GM23248 (cell line): ENCODE results near the gene TSPEAR. TPM values are rescaled to one million over a fixed set of nuclear protein-coding genes. Genes with fewer than 3 reads are reported as not detected.
"Not testable (repeated sequence)": the region's sequence is repeated elsewhere in the genome, so short reads cannot be mapped to it uniquely, and the experiment has no call there.

Experiments
- DNase-seq: peaks from one replicate; pipeline ENCODE4 v3.0.0-alpha.2; 2015
- H2AFZ ChIP-seq: fragments of 200-600 bp; sonication (generic); 2 replicates; pipeline ENCODE4 v1.6.1; 2016; ENCODE audit warnings: antibody characterized with exemption
- H3F3A ChIP-seq: fragments of 200-600 bp; sonication (generic); 2 replicates; pipeline ENCODE4 v1.6.1; 2016; ENCODE audit warnings: mild to moderate bottlenecking, antibody characterized with exemption, mixed run types; ENCODE audit not compliant: insufficient read depth
- H3K27ac ChIP-seq: fragments of 200-600 bp; sonication (generic); 2 replicates; pipeline ENCODE4 v1.5.1; 2016; ENCODE audit warnings: mild to moderate bottlenecking
- H3K27me3 ChIP-seq: fragments of 200-600 bp; sonication (generic); replicated peaks from 2 replicates; pipeline ENCODE4 v1.6.1; 2016; ENCODE audit warnings: mild to moderate bottlenecking; ENCODE audit not compliant: insufficient read depth
- H3K36me3 ChIP-seq: fragments of 200-600 bp; sonication (generic); 2 replicates; pipeline ENCODE4 v1.6.1; 2016; ENCODE audit warnings: low read depth, mild to moderate bottlenecking
- H3K4me1 ChIP-seq: fragments of 200-600 bp; sonication (generic); 2 replicates; pipeline ENCODE4 v1.6.1; 2016; ENCODE audit warnings: mild to moderate bottlenecking; ENCODE audit not compliant: insufficient read depth
- H3K4me2 ChIP-seq: fragments of 200-600 bp; sonication (generic); one replicate; pipeline ENCODE4 v1.6.1; 2016; ENCODE audit warnings: mild to moderate bottlenecking; ENCODE audit not compliant: unreplicated experiment
- H3K4me3 ChIP-seq: fragments of 200-600 bp; sonication (generic); 2 replicates; pipeline ENCODE4 v1.5.1; 2016; ENCODE audit warnings: mild to moderate bottlenecking
- H3K79me2 ChIP-seq: fragments of 200-600 bp; sonication (generic); 2 replicates; pipeline ENCODE4 v1.6.1; 2016; ENCODE audit warnings: mild to moderate bottlenecking; ENCODE audit not compliant: insufficient read depth
- H3K9ac ChIP-seq: fragments of 200-600 bp; sonication (generic); 2 replicates; pipeline ENCODE4 v1.6.1; 2016; ENCODE audit warnings: mild to moderate bottlenecking
- H3K9me2 ChIP-seq: fragments of 200-600 bp; sonication (generic); 2 replicates; pipeline ENCODE4 v1.6.1; 2016; ENCODE audit warnings: mixed run types, mild to moderate bottlenecking, moderate library complexity; ENCODE audit not compliant: insufficient read depth
- H3K9me3 ChIP-seq: fragments of 200-600 bp; sonication (generic); one replicate; pipeline ENCODE4 v1.6.1; 2017; ENCODE audit warnings: low read depth
- H4K20me1 ChIP-seq: fragments of 200-600 bp; sonication (generic); 2 replicates; pipeline ENCODE4 v1.6.0; 2016; ENCODE audit not compliant: insufficient read depth
- EZH2 ChIP-seq: fragments of 200-600 bp; sonication (generic); IDR thresholded peaks from 2 replicates; pipeline ENCODE4 v1.6.1; 2018; ENCODE audit warnings: antibody characterized with exemption, mild to moderate bottlenecking; ENCODE audit not compliant: insufficient read depth, poor library complexity, severe bottlenecking
- EZH2phosphoT487 ChIP-seq: fragments of 200-600 bp; sonication (generic); IDR thresholded peaks from 2 replicates; pipeline ENCODE4 v1.6.1; 2018; ENCODE audit warnings: antibody characterized with exemption, moderate library complexity, mild to moderate bottlenecking, low read depth; ENCODE audit not compliant: insufficient read depth
- WGBS, 2 experiments: methylation state at CpG; one replicate each; pipeline ENCODE4 v1.1.6; 2015 to 2017; ENCODE audit warnings: low lambda C conversion rate in 2 of 2, low coverage in 1 of 2; ENCODE audit errors: missing lambda C conversion rate in 2 of 2; 5-methylcytosine and 5-hydroxymethylcytosine counted together
- in situ Hi-C: fragments of 300-500 bp; cut with MboI; formaldehyde crosslinking; loops from 2 replicates; pipeline ENCODE4 v1.15.0; 2020
- polyA plus RNA-seq: library from polyadenylated mRNA; unstranded; fragments of >200 nt; fragmentation: Nextera tagmentation; extraction: Ambion mirVana; gene quantifications from 2 replicates; pipeline ENCODE4 v1.2.1, GENCODE V29; 2016
- total RNA-seq: library from RNA; depleted of rRNA; stranded (reverse); fragments of >200 nt; shearing (Covaris generic); gene quantifications from 2 replicates; pipeline ENCODE4 v1.2.3, GENCODE V29; 2014

TSPEAR gene
- total and polyA plus RNA-seq, 2 experiments from 2014 or later = not detected

GRCh38 chr21:44701023-44701400, 10.4 kb downstream of the TSPEAR start:
- no peak overlapping the region for H3K27ac ChIP-seq
- no peaks in the 10 kb centered on the region for H3K4me1 ChIP-seq
- TF ChIP-seq EZH2phosphoT487 (no peak), EZH2 (no peak)
- WGBS, 2 experiments = 57 to 58% methylated on average over 14 of the region's 14 CpGs
- no peak overlapping the region for H3K4me2 ChIP-seq
- H3F3A ChIP-seq = no peaks in the 10 kb centered on the region
- no peaks in the 10 kb centered on the region for H3K9me2 ChIP-seq
- no peak overlapping the region for H3K9ac ChIP-seq
- in situ Hi-C loops = no loop called here
- H3K79me2 ChIP-seq = no peaks in the 10 kb centered on the region
- peaks cover 69% of the 10 kb centered on the region for H3K27me3 ChIP-seq
- H3K36me3 ChIP-seq = no peaks in the 10 kb centered on the region
- no peak overlapping the region for H2AFZ ChIP-seq
- DNase-seq = no peak
- no peaks in the 10 kb centered on the region for H3K9me3 ChIP-seq
- H3K4me3 ChIP-seq = no peak overlapping the region
- H4K20me1 ChIP-seq = no peaks in the 10 kb centered on the region

- H3K9ac ChIP-seq = no peak overlapping the region
- WGBS, 2 experiments = 21 to 22% methylated on average over 18 to 21 of the region's 21 CpGs
- no peaks in the 10 kb centered on the region for H3K36me3 ChIP-seq
- H3K4me1 ChIP-seq = no peaks in the 10 kb centered on the region
- no peak overlapping the region for H3K4me2 ChIP-seq
- TF ChIP-seq EZH2phosphoT487 = no peak
- no peak for TF ChIP-seq EZH2
- H3K9me2 ChIP-seq = no peaks in the 10 kb centered on the region
- no peaks in the 10 kb centered on the region for H3K79me2 ChIP-seq
- no peak for DNase-seq
- no peaks in the 10 kb centered on the region for H3F3A ChIP-seq
- no peak overlapping the region for H3K27ac ChIP-seq
- peaks cover 74% of the 10 kb centered on the region for H3K27me3 ChIP-seq
- H2AFZ ChIP-seq = no peak overlapping the region
- H3K4me3 ChIP-seq = no peak overlapping the region
- no peaks in the 10 kb centered on the region for H4K20me1 ChIP-seq
- H3K9me3 ChIP-seq = no peaks in the 10 kb centered on the region
- in situ Hi-C loops = no loop called here
These were observed 11.0 kb downstream of the TSPEAR start for GRCh38 chr21:44700101-44701022.

GRCh38 chr21:44699502-44700001, 11.8 kb downstream of the TSPEAR start:
- no peaks in the 10 kb centered on the region for H3K4me1 ChIP-seq
- no peaks in the 10 kb centered on the region for H3K36me3 ChIP-seq
- peaks cover 77% of the 10 kb centered on the region for H3K27me3 ChIP-seq
- 12 to 18% methylated on average over 16 to 17 of the region's 17 CpGs for WGBS, 2 experiments
- no peak overlapping the region for H3K9ac ChIP-seq
- no peaks in the 10 kb centered on the region for H3K9me3 ChIP-seq
- TF ChIP-seq EZH2phosphoT487 (no peak), EZH2 (no peak)
- H4K20me1 ChIP-seq = no peaks in the 10 kb centered on the region
- no peaks in the 10 kb centered on the region for H3K79me2 ChIP-seq
- H3K4me3 ChIP-seq = no peak overlapping the region
- in situ Hi-C loops = no loop called here
- H2AFZ ChIP-seq = no peak overlapping the region
- H3K27ac ChIP-seq = no peak overlapping the region
- H3F3A ChIP-seq = no peaks in the 10 kb centered on the region
- no peaks in the 10 kb centered on the region for H3K9me2 ChIP-seq
- no peak for DNase-seq
- H3K4me2 ChIP-seq = no peak overlapping the region

- Histone ChIP-seq H3K4me2 (no peak overlapping the region), H3K4me3 (no peak overlapping the region), H4K20me1 (no peaks in the 10 kb centered on the region), H3K27me3 (peaks cover 63% of the 10 kb centered on the region), H3K9me2 (no peaks in the 10 kb centered on the region), H3K79me2 (no peaks in the 10 kb centered on the region), H3K9ac (no peak overlapping the region), H3K36me3 (no peaks in the 10 kb centered on the region), H2AFZ (no peak overlapping the region), H3F3A (no peaks in the 10 kb centered on the region), H3K4me1 (no peaks in the 10 kb centered on the region), H3K27ac (no peak overlapping the region), H3K9me3 (no peaks in the 10 kb centered on the region)
- in situ Hi-C loops = no loop called here
- 20 to 23% methylated on average over 24 to 35 of the region's 35 CpGs for WGBS, 2 experiments
- TF ChIP-seq EZH2phosphoT487 (no peak), EZH2 (no peak)
- DNase-seq = no peak
These were observed 13.3 kb downstream of the TSPEAR start for GRCh38 chr21:44697811-44698734.

- H3K79me2 ChIP-seq, H3K4me3 ChIP-seq, H3K4me1 ChIP-seq, H3K9ac ChIP-seq, DNase-seq, in situ Hi-C loops, H3K36me3 ChIP-seq, H2AFZ ChIP-seq, H3K4me2 ChIP-seq, H3K27ac ChIP-seq, H3F3A ChIP-seq, H3K9me2 ChIP-seq, H3K9me3 ChIP-seq, H4K20me1 ChIP-seq: not testable (repeated sequence)
- 13 to 16% methylated on average over 12 to 21 of the region's 21 CpGs for WGBS, 2 experiments
- H3K27me3 ChIP-seq = peaks cover 55% of the 10 kb centered on the region
These were observed 14.1 kb downstream of the TSPEAR start, which contains the start of gene KRTAP10-12 for GRCh38 chr21:44697172-44697810. TSS of gene KRTAP10-12 (plus strand) at chr21:44697172. CDS start at chr21:44697202, 30 bp downstream.
